GM12878 (cell line): ENCODE measurements around the gene GALNT9. TPM values are rescaled to one million over a fixed set of nuclear protein-coding genes. Genes with fewer than 3 reads are reported as not detected.

Experiments
- ATAC-seq: fragments of 200-7000 bp; cut with Tn5 transposase; 3 replicates; pipeline ENCODE4 v1.9.1; 2020; ENCODE audit warnings: mild to moderate bottlenecking, moderate library complexity
- BruUV-seq: library from RNA; stranded (reverse); fragments of 400-500 nt; replicated peaks from 2 replicates; lab custom pipeline; 2021; lab: Mats Ljungman, UMichigan
- CTCF ChIA-PET: fragments of 300-600 bp; sonication (Branson Sonifier 250); formaldehyde crosslinking; extraction: SDS; loops from one replicate; lab custom pipeline; 2021; ENCODE audit warnings: inconsistent platforms; lab: Yijun Ruan, JAX
- POLR2A ChIA-PET: fragments of 350-600 bp; formaldehyde crosslinking; extraction: SDS; loops from one replicate; lab custom pipeline; 2021; ENCODE audit warnings: inconsistent platforms; lab: Charles Lee
- RAD21 ChIA-PET: fragments of 300-600 bp; sonication (Branson Sonifier 250); formaldehyde crosslinking; loops from one replicate; lab custom pipeline; 2023; ENCODE audit warnings: antibody characterized with exemption; ENCODE audit not compliant: unreplicated experiment; lab: Charles Lee
- SMC1A ChIA-PET: fragments of 300-600 bp; sonication (Branson Sonifier 250); formaldehyde crosslinking; loops from one replicate; lab custom pipeline; 2023; ENCODE audit not compliant: unreplicated experiment, uncharacterized antibody; lab: Charles Lee
- DNase-seq: peaks from one replicate; pipeline ENCODE4 v3.0.0-alpha.2; 2011; ENCODE audit warnings: low read depth, low spot score
- FAIRE-seq: peaks from 3 replicates; lab custom pipeline; 2011; peaks lifted over from hg19 to GRCh38; lab: Jason Lieb, UNC
- H2AFZ ChIP-seq: 2 replicates; pipeline ENCODE4 v1.6.0; 2011; ENCODE audit warnings: low read depth, low read length, control low read depth; ENCODE audit not compliant: control insufficient read depth
- H3K27ac ChIP-seq: 2 replicates; pipeline ENCODE4 v1.5.1; 2011; ENCODE audit warnings: control low read depth; ENCODE audit not compliant: control insufficient read depth, insufficient read depth
- H3K27me3 ChIP-seq, 2 experiments: replicated peaks in 1 of 2; 2 replicates each; pipeline versions ENCODE4 v1.6.0 to v1.6.1; 2011; ENCODE audit warnings: low read length in 1 of 2; ENCODE audit not compliant: control insufficient read depth in 2 of 2, insufficient read depth in 2 of 2
- H3K36me3 ChIP-seq, 2 experiments: 2 replicates each; pipeline ENCODE4 v1.5.1; 2011; ENCODE audit warnings: low read length in 1 of 2; ENCODE audit not compliant: control insufficient read depth in 2 of 2, insufficient read depth in 2 of 2
- H3K4me1 ChIP-seq: 2 replicates; pipeline ENCODE4 v1.6.1; 2011; ENCODE audit warnings: mild to moderate bottlenecking, low read length, moderate library complexity, mixed read lengths; ENCODE audit not compliant: control insufficient read depth, insufficient read depth
- H3K4me2 ChIP-seq: 2 replicates; pipeline ENCODE4 v1.6.0; 2011; ENCODE audit warnings: control low read depth; ENCODE audit not compliant: control insufficient read depth, insufficient read depth
- H3K4me3 ChIP-seq: fragments of 200-600 bp; sonication (generic); 2 replicates; pipeline ENCODE4 v1.5.1; 2016
- H3K79me2 ChIP-seq: 2 replicates; pipeline ENCODE4 v1.6.0; 2011; ENCODE audit warnings: low read length; ENCODE audit not compliant: control insufficient read depth, insufficient read depth
- H3K9ac ChIP-seq: 2 replicates; pipeline ENCODE4 v1.8.0; 2011; ENCODE audit warnings: low read length, control low read depth, mixed read lengths; ENCODE audit not compliant: control insufficient read depth, insufficient read depth
- H3K9me3 ChIP-seq: replicated peaks from 3 replicates; pipeline ENCODE4 v1.5.1; 2011; ENCODE audit warnings: mild to moderate bottlenecking, low read length; ENCODE audit not compliant: control insufficient read depth, insufficient read depth
- H4K20me1 ChIP-seq: 2 replicates; pipeline ENCODE4 v1.6.0; 2011; ENCODE audit not compliant: control insufficient read depth, insufficient read depth
- BCL3 ChIP-seq: IDR thresholded peaks from 2 replicates; pipeline ENCODE4 v1.6.1; 2011; ENCODE audit warnings: borderline replicate concordance, low read depth, mild to moderate bottlenecking, moderate library complexity, low read length; ENCODE audit not compliant: insufficient read depth, poor library complexity, severe bottlenecking
- HSF1 ChIP-seq: fragments of 150-350 bp; IDR thresholded peaks from 2 replicates; pipeline ENCODE4 v1.6.1; 2014; ENCODE audit warnings: mild to moderate bottlenecking, low read depth, low read length
- IRF4 ChIP-seq: IDR thresholded peaks from 2 replicates; pipeline ENCODE4 v1.6.1; 2011; ENCODE audit warnings: low read depth, low read length
- NFYA ChIP-seq: IDR thresholded peaks from 2 replicates; pipeline ENCODE4 v1.6.1; 2011; ENCODE audit warnings: low read depth, mild to moderate bottlenecking, low read length, improper control_type of control experiment, borderline replicate concordance
- PBX3 ChIP-seq: IDR thresholded peaks from 2 replicates; pipeline ENCODE4 v1.6.1; 2011; ENCODE audit warnings: mild to moderate bottlenecking, low read depth, low read length, moderate library complexity; ENCODE audit not compliant: insufficient replicate concordance
- STAT1 ChIP-seq: fragments of 450-650 bp; conservative IDR thresholded peaks from 2 replicates; pipeline ENCODE4 v1.6.1; 2014; ENCODE audit warnings: antibody characterized with exemption, mild to moderate bottlenecking
- YBX1 ChIP-seq: fragments of 450-650 bp; IDR thresholded peaks from 2 replicates; pipeline ENCODE4 v1.6.1; 2016; ENCODE audit warnings: antibody characterized with exemption
- WGBS: methylation state at CpG from one replicate; pipeline ENCODE4 v1.1.6; 2016; ENCODE audit warnings: low lambda C conversion rate; ENCODE audit not compliant: insufficient replicate concordance, insufficient coverage; ENCODE audit errors: missing lambda C conversion rate; 5-methylcytosine and 5-hydroxymethylcytosine counted together
- in situ Hi-C: fragments of 300-500 bp; cut with MboI; formaldehyde crosslinking; loops from 9 replicates; pipeline ENCODE4 v1.14.3; 2018; ENCODE audit warnings: mixed read lengths
- intact Hi-C: fragments of 100-400 bp; cut with micrococcal nuclease; formaldehyde crosslinking; loops from one replicate; pipeline ENCODE4 v1.14.2; 2022; ENCODE audit not compliant: unreplicated experiment
- polyA plus RNA-seq, 11 experiments: library from polyadenylated mRNA; depleted of rRNA in 4 of 11; unstranded in 6 of 11; stranded (reverse) in 5 of 11; fragments of >200 nt; fragmentation: Nextera tagmentation in 4 of 11; fragmentation: Illumina TruSeq in 1 of 11; extraction: Ambion mirVana in 4 of 11; extraction: Trizol in 1 of 11; gene quantifications; 1 replicate in 1 of 11; 2 replicates in 10 of 11; pipeline versions ENCODE4 v1.2.1 to v1.2.3, GENCODE V29; 2011 to 2016; ENCODE audit warnings: inconsistent platforms in 2 of 11, missing spikeins in 2 of 11, low read depth in 1 of 11
- total RNA-seq, 4 experiments: library from RNA; depleted of rRNA in 3 of 4; stranded (reverse); fragments of >200 nt in 3 of 4; fragmentation: Illumina TruSeq in 1 of 4; extraction: Trizol in 1 of 4; gene quantifications; 2 replicates each; pipeline versions ENCODE4 v1.2.1 to v1.2.3, GENCODE V29; 2013 to 2021

The GALNT9 gene
- total and polyA plus RNA-seq, 10 of the 15 experiments (the other 5 are each of a cell fraction or from before 2014, with no cell fraction given), result 0.04 TPM; not detected in 9

- ChIA-PET POLR2A (no interaction called here), SMC1A (no interaction called here), CTCF (no interaction called here), RAD21 (no interaction called here)
- H3K4me1 ChIP-seq, result no peaks in the 10 kb centered on the region
- 29% methylated on average over 39 of the region's 39 CpGs for WGBS
- in situ Hi-C loops (no loop called here), intact Hi-C loops (no loop called here)
- no peaks in the 10 kb centered on the region for H3K27me3 ChIP-seq
- FAIRE-seq (no peak), DNase-seq (no peak), ATAC-seq (no peak)
- no TSS peak for BruUV-seq
- H4K20me1 ChIP-seq, result no peaks in the 10 kb centered on the region
- no peaks in the 10 kb centered on the region for H3K9me3 ChIP-seq
- H2AFZ ChIP-seq, result no peak overlapping the region
- H3K4me3 ChIP-seq, result no peak overlapping the region
- H3K36me3 ChIP-seq, result no peaks in the 10 kb centered on the region
- H3K4me2 ChIP-seq, result no peak overlapping the region
- no peak overlapping the region for H3K9ac ChIP-seq
- H3K79me2 ChIP-seq, result no peaks in the 10 kb centered on the region
- no peak for TF ChIP-seq NFYA
- no peak for TF ChIP-seq YBX1
- TF ChIP-seq STAT1, result no peak
- no peak overlapping the region for H3K27ac ChIP-seq
Observed at GRCh38 chr12:132282950-132283771, 46.2 kb downstream of the GALNT9 start.

- TF ChIP-seq IRF4 (no peak), PBX3 (peak; percentile 37), HSF1 (no peak), BCL3 (peak; percentile 90)
- WGBS, result 58% methylated on average over 23 of the region's 23 CpGs
- ChIA-PET CTCF (no interaction called here), RAD21 (no interaction called here), POLR2A (no interaction called here), SMC1A (no interaction called here)
- FAIRE-seq (no peak), DNase-seq (no peak), ATAC-seq (no peak)
- Histone ChIP-seq H3K9me3 (no peaks in the 10 kb centered on the region), H3K4me2 (no peak overlapping the region), H3K27me3 (no peaks in the 10 kb centered on the region), H3K9ac (no peak overlapping the region), H3K36me3 (no peaks in the 10 kb centered on the region), H3K79me2 (no peaks in the 10 kb centered on the region), H2AFZ (no peak overlapping the region), H3K4me1 (no peaks in the 10 kb centered on the region), H4K20me1 (no peaks in the 10 kb centered on the region), H3K4me3 (no peak overlapping the region), H3K27ac (no peak overlapping the region)
- BruUV-seq, result no TSS peak
- in situ Hi-C loops (no loop called here), intact Hi-C loops (no loop called here)
Observed at GRCh38 chr12:132282031-132282949, 47.1 kb downstream of the GALNT9 start.
